A549 (cell line): Measurements from ENCODE around the gene BZW2.

Source experiments
- CTCF ChIP-seq: fragments of >200 bp; sonication (Bioruptor Twin); formaldehyde crosslinking; IDR thresholded peaks from 3 replicates; pipeline ENCODE4 v1.5.1; 2016
- EP300 ChIP-seq, 2 experiments: fragments of >200 bp; sonication (Bioruptor Twin); formaldehyde crosslinking; IDR thresholded peaks; 2 replicates in 1 of 2; 3 replicates in 1 of 2; pipeline ENCODE4 v1.6.1; 2016 to 2017
- JUN ChIP-seq, 2 experiments: fragments of >200 bp; sonication (Bioruptor Twin); formaldehyde crosslinking; IDR thresholded peaks; 2 replicates in 1 of 2; 3 replicates in 1 of 2; pipeline ENCODE4 v1.6.1; 2016 to 2017
- JUNB ChIP-seq: fragments of >200 bp; sonication (Bioruptor Twin); formaldehyde crosslinking; IDR thresholded peaks from 2 replicates; pipeline ENCODE4 v1.6.1; 2016
- MAFK ChIP-seq: fragments of 450-650 bp; IDR thresholded peaks from 2 replicates; pipeline ENCODE4 v1.6.1; 2014; ENCODE audit not compliant: partially characterized antibody
- MAX ChIP-seq: IDR thresholded peaks from 2 replicates; pipeline ENCODE4 v1.6.1; 2012
- MYC ChIP-seq: IDR thresholded peaks from 2 replicates; pipeline ENCODE4 v1.6.1; 2012; ENCODE audit warnings: mild to moderate bottlenecking, inconsistent platforms, low read length, improper control_type of control experiment, borderline replicate concordance
- PHF8 ChIP-seq: fragments of 200-600 bp; sonication (generic); IDR thresholded peaks from 2 replicates; pipeline ENCODE4 v1.6.1; 2016; ENCODE audit warnings: low read depth, mild to moderate bottlenecking, antibody characterized with exemption, moderate library complexity, borderline replicate concordance
- POLR2A ChIP-seq: IDR thresholded peaks from 2 replicates; pipeline ENCODE4 v1.6.1; 2012; ENCODE audit warnings: mild to moderate bottlenecking, low read length
- RARB ChIP-seq: fragments of 250-450 bp; sonication (Bioruptor Pico); IDR thresholded peaks from 2 replicates; pipeline ENCODE4 v1.8.0; 2021; ENCODE audit warnings: mild to moderate bottlenecking, moderate library complexity
- SMC3 ChIP-seq: fragments of >200 bp; sonication (Bioruptor Twin); formaldehyde crosslinking; IDR thresholded peaks from 3 replicates; pipeline ENCODE4 v1.6.1; 2018; ENCODE audit warnings: inconsistent platforms
- TF ChIP-seq, protein P1 (sequence below): IDR thresholded peaks from 2 replicates; pipeline ENCODE4 v1.6.1; 2012
- TF ChIP-seq, protein P2 (sequence below): fragments of 450-650 bp; IDR thresholded peaks from 2 replicates; pipeline ENCODE4 v1.6.1; 2014; ENCODE audit warnings: antibody characterized with exemption
- TF ChIP-seq, protein P3 (sequence below): fragments of 150-350 bp; IDR thresholded peaks from 2 replicates; pipeline ENCODE4 v1.6.1; 2014; ENCODE audit warnings: low read depth, mild to moderate bottlenecking, low read length

DNA sequence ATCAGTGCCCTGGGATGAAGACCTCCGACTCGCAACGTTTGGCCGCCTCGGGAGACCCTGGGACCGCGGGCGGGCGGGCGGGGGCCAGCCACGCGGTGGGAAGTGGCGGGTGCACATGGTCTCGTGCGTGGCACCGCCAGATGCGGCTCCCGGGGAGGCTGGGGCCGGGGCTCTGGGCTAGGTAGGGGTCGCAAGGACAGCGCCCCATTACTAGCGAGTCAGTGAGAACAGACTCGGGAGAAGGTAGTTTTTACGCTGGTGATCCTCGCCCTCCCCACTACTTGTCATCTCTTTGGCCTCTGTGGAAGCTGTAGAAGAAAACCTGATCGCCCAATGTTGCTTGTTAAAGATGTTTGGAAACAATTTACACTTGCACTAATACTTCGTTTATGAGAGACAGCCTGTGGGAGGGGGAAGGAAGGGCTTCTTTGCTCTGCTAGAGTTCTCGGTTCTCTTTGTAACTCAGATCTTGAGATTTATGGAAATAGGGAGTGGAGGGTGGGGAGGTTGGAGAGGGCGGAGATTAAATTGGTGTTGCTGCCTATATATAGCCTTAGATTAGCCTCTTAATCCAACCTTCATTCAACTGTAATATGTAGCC is 591 bp downstream of the BZW2 start:
- no peak for TF ChIP-seq CTCF
- no peak for TF ChIP-seq RARB (CRISPR knock-in tag)
- no peak for TF ChIP-seq POLR2A
- no peak for TF ChIP-seq JUN (IDR thresholded peaks at IDR 0.05)
- no peak for TF ChIP-seq SMC3
- TF ChIP-seq, protein P1, sequence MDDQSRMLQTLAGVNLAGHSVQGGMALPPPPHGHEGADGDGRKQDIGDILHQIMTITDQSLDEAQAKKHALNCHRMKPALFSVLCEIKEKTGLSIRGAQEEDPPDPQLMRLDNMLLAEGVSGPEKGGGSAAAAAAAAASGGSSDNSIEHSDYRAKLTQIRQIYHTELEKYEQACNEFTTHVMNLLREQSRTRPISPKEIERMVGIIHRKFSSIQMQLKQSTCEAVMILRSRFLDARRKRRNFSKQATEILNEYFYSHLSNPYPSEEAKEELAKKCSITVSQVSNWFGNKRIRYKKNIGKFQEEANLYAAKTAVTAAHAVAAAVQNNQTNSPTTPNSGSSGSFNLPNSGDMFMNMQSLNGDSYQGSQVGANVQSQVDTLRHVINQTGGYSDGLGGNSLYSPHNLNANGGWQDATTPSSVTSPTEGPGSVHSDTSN, result no peak
- TF ChIP-seq JUNB, result no peak
- no peak for TF ChIP-seq PHF8
- no peak for TF ChIP-seq MAX
- TF ChIP-seq EP300 (IDR thresholded peaks at IDR 0.05), result no peak
- TF ChIP-seq, protein P2, sequence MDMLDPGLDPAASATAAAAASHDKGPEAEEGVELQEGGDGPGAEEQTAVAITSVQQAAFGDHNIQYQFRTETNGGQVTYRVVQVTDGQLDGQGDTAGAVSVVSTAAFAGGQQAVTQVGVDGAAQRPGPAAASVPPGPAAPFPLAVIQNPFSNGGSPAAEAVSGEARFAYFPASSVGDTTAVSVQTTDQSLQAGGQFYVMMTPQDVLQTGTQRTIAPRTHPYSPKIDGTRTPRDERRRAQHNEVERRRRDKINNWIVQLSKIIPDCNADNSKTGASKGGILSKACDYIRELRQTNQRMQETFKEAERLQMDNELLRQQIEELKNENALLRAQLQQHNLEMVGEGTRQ, result no peak
- TF ChIP-seq MAFK, result no peak
- TF ChIP-seq MYC, result no peak
- TF ChIP-seq, protein P3, sequence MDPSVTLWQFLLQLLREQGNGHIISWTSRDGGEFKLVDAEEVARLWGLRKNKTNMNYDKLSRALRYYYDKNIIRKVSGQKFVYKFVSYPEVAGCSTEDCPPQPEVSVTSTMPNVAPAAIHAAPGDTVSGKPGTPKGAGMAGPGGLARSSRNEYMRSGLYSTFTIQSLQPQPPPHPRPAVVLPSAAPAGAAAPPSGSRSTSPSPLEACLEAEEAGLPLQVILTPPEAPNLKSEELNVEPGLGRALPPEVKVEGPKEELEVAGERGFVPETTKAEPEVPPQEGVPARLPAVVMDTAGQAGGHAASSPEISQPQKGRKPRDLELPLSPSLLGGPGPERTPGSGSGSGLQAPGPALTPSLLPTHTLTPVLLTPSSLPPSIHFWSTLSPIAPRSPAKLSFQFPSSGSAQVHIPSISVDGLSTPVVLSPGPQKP, result no peak
